DOHH2 (cell line): Measurements from ENCODE around the gene TMEM86A.

Source experiments
- CTCF ChIP-seq: fragments of 200-600 bp; sonication (generic); IDR thresholded peaks from one replicate; pipeline ENCODE4 v1.5.1; 2014; ENCODE audit warnings: antibody characterized with exemption, mild to moderate bottlenecking, low read depth, low read length; ENCODE audit not compliant: poor library complexity, severe bottlenecking
- EZH2phosphoT487 ChIP-seq: fragments of 200-600 bp; sonication (generic); IDR thresholded peaks from 2 replicates; pipeline ENCODE4 v1.6.1; 2017; ENCODE audit warnings: borderline replicate concordance, mild to moderate bottlenecking, antibody characterized with exemption, low read length, moderate library complexity, mixed read lengths

GRCh38 chr11:18700872-18701271 lies 2.3 kb downstream of the TMEM86A start:
- TF ChIP-seq CTCF: no peak
- no peak for TF ChIP-seq EZH2phosphoT487
